IgD-negative memory B cell (primary cell): ENCODE measurements around the gene ZNF555. TPM values are rescaled to one million over a fixed set of nuclear protein-coding genes. Genes with fewer than 3 reads are reported as not detected.
A peak's percentile ranks its signal among the peaks of the same experiment; 100 is the strongest.

Experiments used
- H3K27ac Mint-ChIP-seq, 3 donors: one replicate each; pipeline ENCODE4 v1.8.0; 2020 to 2022; ENCODE audit warnings: mild to moderate bottlenecking in 3 of 3, mixed read lengths in 3 of 3, moderate library complexity in 1 of 3
- H3K27me3 Mint-ChIP-seq: one replicate; pipeline ENCODE4 v1.8.0; 2021; ENCODE audit warnings: mixed read lengths
- H3K36me3 Mint-ChIP-seq: one replicate; pipeline ENCODE4 v1.8.0; 2020; ENCODE audit warnings: mild to moderate bottlenecking, mixed read lengths
- H3K4me1 Mint-ChIP-seq, 3 donors: one replicate each; pipeline ENCODE4 v1.8.0; 2020 to 2022; ENCODE audit warnings: mixed read lengths in 3 of 3, mild to moderate bottlenecking in 1 of 3
- H3K4me3 Mint-ChIP-seq, 4 donors: one replicate each; pipeline ENCODE4 v1.8.0; 2020 to 2022; ENCODE audit warnings: mild to moderate bottlenecking in 4 of 4, mixed read lengths in 4 of 4, moderate library complexity in 3 of 4
- H3K9me3 Mint-ChIP-seq, 3 donors: one replicate each; pipeline ENCODE4 v1.8.0; 2020 to 2021; ENCODE audit warnings: mixed read lengths in 3 of 3, mild to moderate bottlenecking in 1 of 3
- polyA plus RNA-seq: library from polyadenylated mRNA; unstranded; fragments of 300-500 nt; fragmentation: Illumina TruSeq; gene quantifications from one replicate; pipeline ENCODE4 v1.2.3, GENCODE V29; 2021

The ZNF555 gene
- polyA plus RNA-seq, 1 donor from 2014 or later: 6.3 TPM

- Mint-ChIP-seq H3K4me1 (peaks cover 0 to 2% (median 2%) of the 10 kb centered on the region in 3 donors), H3K27me3 (no peaks in the 10 kb centered on the region), H3K9me3 (peaks cover 6 to 9% (median 8%) of the 10 kb centered on the region in 3 donors), H3K4me3 (no peak overlapping the region), H3K36me3 (peaks cover 22% of the 10 kb centered on the region), H3K27ac (peak overlapping the region in 1 of 3 donors; percentile 57)
Measured at GRCh38 chr19:2827840-2828489, 13.3 kb upstream of the ZNF555 start.

- peaks cover 29% of the 10 kb centered on the region for H3K36me3 Mint-ChIP-seq
- H3K27ac Mint-ChIP-seq: no peak overlapping the region
- H3K9me3 Mint-ChIP-seq: peaks cover 7 to 27% (median 9%) of the 10 kb centered on the region in 3 donors
- H3K4me3 Mint-ChIP-seq: no peak overlapping the region
- H3K4me1 Mint-ChIP-seq: no peaks in the 10 kb centered on the region
- no peaks in the 10 kb centered on the region for H3K27me3 Mint-ChIP-seq
Measured at GRCh38 chr19:2834294-2834871, 6.9 kb upstream of the ZNF555 start.

GRCh38 chr19:2837430-2837829, 3.8 kb upstream of the ZNF555 start:
- peaks cover 24% of the 10 kb centered on the region for H3K36me3 Mint-ChIP-seq
- H3K4me1 Mint-ChIP-seq: peaks cover 4 to 6% (median 4%) of the 10 kb centered on the region in 3 donors
- H3K27ac Mint-ChIP-seq: no peak overlapping the region
- no peaks in the 10 kb centered on the region for H3K27me3 Mint-ChIP-seq
- no peak overlapping the region for H3K4me3 Mint-ChIP-seq
- H3K9me3 Mint-ChIP-seq: peaks cover 7 to 20% (median 7%) of the 10 kb centered on the region in 3 donors

- Mint-ChIP-seq H3K4me1 (peaks cover 10 to 17% (median 12%) of the 10 kb centered on the region in 3 donors), H3K27me3 (no peaks in the 10 kb centered on the region), H3K4me3 (peak overlapping the region; percentile 73 to 92 (median 86)), H3K36me3 (peaks cover 8% of the 10 kb centered on the region), H3K9me3 (peaks cover 0 to 4% (median 0%) of the 10 kb centered on the region in 3 donors), H3K27ac (peak overlapping the region in 2 of 3 donors; percentile 19 to 78)
Measured at GRCh38 chr19:2841855-2842574, 740 bp downstream of the ZNF555 start.

- peaks cover 2 to 8% (median 2%) of the 10 kb centered on the region in 3 donors for H3K9me3 Mint-ChIP-seq
- no peaks in the 10 kb centered on the region for H3K27me3 Mint-ChIP-seq
- peaks cover 9% of the 10 kb centered on the region for H3K36me3 Mint-ChIP-seq
- peak overlapping the region in 1 of 4 donors; percentile 65 for H3K4me3 Mint-ChIP-seq
- H3K4me1 Mint-ChIP-seq: peaks cover 10 to 20% (median 15%) of the 10 kb centered on the region in 3 donors
- H3K27ac Mint-ChIP-seq: peak overlapping the region in 1 of 3 donors; percentile 26
Measured at GRCh38 chr19:2845107-2845506, 3.8 kb downstream of the ZNF555 start.

- Mint-ChIP-seq H3K4me1 (peaks cover 10 to 20% (median 17%) of the 10 kb centered on the region in 3 donors), H3K36me3 (peaks cover 19% of the 10 kb centered on the region), H3K27ac (peak overlapping the region in 2 of 3 donors; percentile 5 to 52), H3K4me3 (peak overlapping the region in 1 of 4 donors; percentile 28), H3K9me3 (peaks cover 4 to 15% (median 11%) of the 10 kb centered on the region in 3 donors), H3K27me3 (no peaks in the 10 kb centered on the region)
Measured at GRCh38 chr19:2846180-2846894, 5.1 kb downstream of the ZNF555 start.

- Mint-ChIP-seq H3K4me1 (peaks cover 5 to 16% (median 13%) of the 10 kb centered on the region in 3 donors), H3K27me3 (no peaks in the 10 kb centered on the region), H3K9me3 (peaks cover 7 to 20% (median 18%) of the 10 kb centered on the region in 3 donors), H3K4me3 (no peak overlapping the region), H3K36me3 (peaks cover 29% of the 10 kb centered on the region), H3K27ac (no peak overlapping the region)
Measured at GRCh38 chr19:2847507-2847906, 6.2 kb downstream of the ZNF555 start.

GRCh38 chr19:2848616-2849015, 7.3 kb downstream of the ZNF555 start:
- Mint-ChIP-seq H3K4me3 (no peak overlapping the region), H3K4me1 (peaks cover 0 to 7% (median 5%) of the 10 kb centered on the region in 3 donors), H3K9me3 (peaks cover 13 to 27% (median 20%) of the 10 kb centered on the region in 3 donors), H3K27me3 (no peaks in the 10 kb centered on the region), H3K27ac (no peak overlapping the region), H3K36me3 (peaks cover 39% of the 10 kb centered on the region)

GRCh38 chr19:2850256-2850925, 9.1 kb downstream of the ZNF555 start:
- H3K4me3 Mint-ChIP-seq: no peak overlapping the region
- no peak overlapping the region for H3K27ac Mint-ChIP-seq
- H3K4me1 Mint-ChIP-seq: peaks cover 0 to 7% (median 5%) of the 10 kb centered on the region in 3 donors
- no peaks in the 10 kb centered on the region for H3K27me3 Mint-ChIP-seq
- H3K36me3 Mint-ChIP-seq: peaks cover 40% of the 10 kb centered on the region
- H3K9me3 Mint-ChIP-seq: peaks cover 17 to 40% (median 25%) of the 10 kb centered on the region in 3 donors

- peak overlapping the region in 1 of 4 donors; percentile 75 for H3K4me3 Mint-ChIP-seq
- peaks cover 42% of the 10 kb centered on the region for H3K36me3 Mint-ChIP-seq
- H3K27ac Mint-ChIP-seq: peak overlapping the region in 1 of 3 donors; percentile 2
- H3K9me3 Mint-ChIP-seq: peaks cover 21 to 44% (median 28%) of the 10 kb centered on the region in 3 donors
- no peaks in the 10 kb centered on the region for H3K27me3 Mint-ChIP-seq
- peaks cover 7 to 12% (median 9%) of the 10 kb centered on the region in 3 donors for H3K4me1 Mint-ChIP-seq
Measured at GRCh38 chr19:2852598-2852997, 11.3 kb downstream of the ZNF555 start.

GRCh38 chr19:2853015-2853606, 11.8 kb downstream of the ZNF555 start:
- H3K4me1 Mint-ChIP-seq: peaks cover 7 to 12% (median 9%) of the 10 kb centered on the region in 3 donors
- peaks cover 42% of the 10 kb centered on the region for H3K36me3 Mint-ChIP-seq
- H3K27ac Mint-ChIP-seq: no peak overlapping the region
- H3K4me3 Mint-ChIP-seq: peak overlapping the region in 1 of 4 donors; percentile 75
- H3K27me3 Mint-ChIP-seq: no peaks in the 10 kb centered on the region
- H3K9me3 Mint-ChIP-seq: peaks cover 21 to 44% (median 28%) of the 10 kb centered on the region in 3 donors

- H3K36me3 Mint-ChIP-seq: peaks cover 42% of the 10 kb centered on the region
- peaks cover 7 to 12% (median 9%) of the 10 kb centered on the region in 3 donors for H3K4me1 Mint-ChIP-seq
- no peak overlapping the region for H3K4me3 Mint-ChIP-seq
- peaks cover 19 to 44% (median 28%) of the 10 kb centered on the region in 3 donors for H3K9me3 Mint-ChIP-seq
- no peaks in the 10 kb centered on the region for H3K27me3 Mint-ChIP-seq
- H3K27ac Mint-ChIP-seq: no peak overlapping the region
Measured at GRCh38 chr19:2854849-2855248, 13.6 kb downstream of the ZNF555 start.

GRCh38 chr19:2856457-2857050, 15.3 kb downstream of the ZNF555 start:
- Mint-ChIP-seq H3K4me3 (peak overlapping the region in 1 of 4 donors; percentile 41), H3K27ac (peak overlapping the region in 2 of 3 donors; percentile 22 to 81), H3K27me3 (no peaks in the 10 kb centered on the region), H3K36me3 (peaks cover 27% of the 10 kb centered on the region), H3K4me1 (peaks cover 4 to 9% (median 8%) of the 10 kb centered on the region in 3 donors), H3K9me3 (peaks cover 16 to 34% (median 17%) of the 10 kb centered on the region in 3 donors)
